Kidney epithelial cell (primary cell): ENCODE data around the gene ST6GALNAC3. TPM values are rescaled to one million over a fixed set of nuclear protein-coding genes. Genes with fewer than 3 reads are reported as not detected.

Source experiments
- DNase-seq: peaks from one replicate; pipeline ENCODE4 v3.0.0-alpha.2; 2010; ENCODE audit warnings: low read depth
- H3K27me3 ChIP-seq: 2 replicates; pipeline ENCODE4 v1.6.0; 2011; ENCODE audit warnings: low read length; ENCODE audit not compliant: control insufficient read depth, insufficient read depth
- H3K36me3 ChIP-seq: 2 replicates; pipeline ENCODE4 v1.5.1; 2011; ENCODE audit warnings: low read length; ENCODE audit not compliant: control insufficient read depth, insufficient read depth
- H3K4me3 ChIP-seq: 2 replicates; pipeline ENCODE4 v1.5.1; 2011; ENCODE audit warnings: low read depth, mild to moderate bottlenecking, control low read depth, low read length
- total RNA-seq: library from RNA; depleted of rRNA; stranded (reverse); fragments of >200 nt; gene quantifications from 2 replicates; pipeline ENCODE4 v1.2.3, GENCODE V29; 2015
- TF ChIP-seq, protein P1 (sequence below): IDR thresholded peaks from 2 replicates; pipeline ENCODE4 v1.5.1; 2011; ENCODE audit warnings: mild to moderate bottlenecking, moderate library complexity, low read length, control low read depth, inconsistent platforms; ENCODE audit not compliant: insufficient read depth, poor library complexity, severe bottlenecking

Gene ST6GALNAC3
- total RNA-seq, 1 donor from 2014 or later, result 4.1 TPM

- TF ChIP-seq, protein P1, sequence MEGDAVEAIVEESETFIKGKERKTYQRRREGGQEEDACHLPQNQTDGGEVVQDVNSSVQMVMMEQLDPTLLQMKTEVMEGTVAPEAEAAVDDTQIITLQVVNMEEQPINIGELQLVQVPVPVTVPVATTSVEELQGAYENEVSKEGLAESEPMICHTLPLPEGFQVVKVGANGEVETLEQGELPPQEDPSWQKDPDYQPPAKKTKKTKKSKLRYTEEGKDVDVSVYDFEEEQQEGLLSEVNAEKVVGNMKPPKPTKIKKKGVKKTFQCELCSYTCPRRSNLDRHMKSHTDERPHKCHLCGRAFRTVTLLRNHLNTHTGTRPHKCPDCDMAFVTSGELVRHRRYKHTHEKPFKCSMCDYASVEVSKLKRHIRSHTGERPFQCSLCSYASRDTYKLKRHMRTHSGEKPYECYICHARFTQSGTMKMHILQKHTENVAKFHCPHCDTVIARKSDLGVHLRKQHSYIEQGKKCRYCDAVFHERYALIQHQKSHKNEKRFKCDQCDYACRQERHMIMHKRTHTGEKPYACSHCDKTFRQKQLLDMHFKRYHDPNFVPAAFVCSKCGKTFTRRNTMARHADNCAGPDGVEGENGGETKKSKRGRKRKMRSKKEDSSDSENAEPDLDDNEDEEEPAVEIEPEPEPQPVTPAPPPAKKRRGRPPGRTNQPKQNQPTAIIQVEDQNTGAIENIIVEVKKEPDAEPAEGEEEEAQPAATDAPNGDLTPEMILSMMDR, result no peak
- Histone ChIP-seq H3K27me3 (no peaks in the 10 kb centered on the region), H3K36me3 (no peaks in the 10 kb centered on the region), H3K4me3 (no peak overlapping the region)
- DNase-seq, result no peak
Observed at GRCh38 chr1:76260279-76260678, 185.7 kb downstream of the ST6GALNAC3 start.

GRCh38 chr1:76262601-76263000 is 188.1 kb downstream of the ST6GALNAC3 start:
- TF ChIP-seq, protein P1, result no peak
- Histone ChIP-seq H3K36me3 (no peaks in the 10 kb centered on the region), H3K4me3 (no peak overlapping the region), H3K27me3 (no peaks in the 10 kb centered on the region)
- no peak for DNase-seq

GRCh38 chr1:76264642-76265041 is 190.1 kb downstream of the ST6GALNAC3 start:
- H3K36me3 ChIP-seq, result no peaks in the 10 kb centered on the region
- H3K4me3 ChIP-seq, result no peak overlapping the region
- TF ChIP-seq, protein P1, result no peak
- DNase-seq, result no peak
- no peaks in the 10 kb centered on the region for H3K27me3 ChIP-seq

GRCh38 chr1:76266762-76267161 is 192.2 kb downstream of the ST6GALNAC3 start:
- TF ChIP-seq, protein P1, result no peak
- Histone ChIP-seq H3K36me3 (no peaks in the 10 kb centered on the region), H3K27me3 (no peaks in the 10 kb centered on the region), H3K4me3 (no peak overlapping the region)
- no peak for DNase-seq

GRCh38 chr1:76267631-76268030 is 193.1 kb downstream of the ST6GALNAC3 start:
- TF ChIP-seq, protein P1, result no peak

GRCh38 chr1:76268341-76268740 is 193.8 kb downstream of the ST6GALNAC3 start:
- H3K4me3 ChIP-seq, result no peak overlapping the region
- no peak for DNase-seq
- no peaks in the 10 kb centered on the region for H3K36me3 ChIP-seq
- TF ChIP-seq, protein P1, result no peak
- no peaks in the 10 kb centered on the region for H3K27me3 ChIP-seq

More at GRCh38 chr1:76267631-76268030, 193.1 kb downstream of the ST6GALNAC3 start:
- Histone ChIP-seq H3K4me3 (no peak overlapping the region), H3K36me3 (no peaks in the 10 kb centered on the region), H3K27me3 (no peaks in the 10 kb centered on the region)
- no peak for DNase-seq
